Lung (tissue), 4 donors: ENCODE data around the gene CUL3. TPM values are rescaled to one million over a fixed set of nuclear protein-coding genes. Genes with fewer than 3 reads are reported as not detected.

Experiments
- polyA plus RNA-seq, 2 donors: library from polyadenylated mRNA; stranded (reverse); fragments of 200-250 nt; gene quantifications; one replicate each; pipeline ENCODE4 v1.2.1, GENCODE V29; 2013
- total RNA-seq, 2 donors: library from RNA; depleted of rRNA in 1 of 2; stranded (reverse); fragments of >200 nt in 1 of 2; gene quantifications; one replicate each; pipeline ENCODE4 v1.2.1, GENCODE V29; 2014 to 2021
- donor health status: Bipolar disorder and iron deficiency.
- donor health status: healthy.
- donor health status: DM: yes; HTN: yes; CAD: no.

CUL3 gene
- total and polyA plus RNA-seq, 4 donors = 45.5 to 120 (median 64.6) TPM

Other genes starting within 250 kb of the CUL3 start
- gene FAM124B, start 183.3 kb downstream of the CUL3 start, total RNA-seq = 10 to 100 TPM in 1 of 2 donors, 1 to 10 TPM in 1; 1.6 to 21.4 TPM
- 1 to 10 TPM in 1 of 2 donors, under 1 TPM in 1; 0.71 to 1.8 TPM for gene FAM124B, start 183.3 kb downstream of the CUL3 start, polyA plus RNA-seq
- gene CCDC195, start 131.0 kb upstream of the CUL3 start, total RNA-seq = not detected
- not detected for gene CCDC195, start 131.0 kb upstream of the CUL3 start, polyA plus RNA-seq